Activated CD8-positive, alpha-beta memory T cell treated with anti-CD3 and anti-CD28 coated beads, Interleukin-2, amount 50 U/mL, for 1 hour (primary cell): ENCODE data around the gene ZNF770.

Experiments used
- DNase-seq: peaks from one replicate; pipeline ENCODE4 v3.0.0-alpha.2; 2020; ENCODE audit errors: extremely low read depth

ZNF770 gene, protein sequence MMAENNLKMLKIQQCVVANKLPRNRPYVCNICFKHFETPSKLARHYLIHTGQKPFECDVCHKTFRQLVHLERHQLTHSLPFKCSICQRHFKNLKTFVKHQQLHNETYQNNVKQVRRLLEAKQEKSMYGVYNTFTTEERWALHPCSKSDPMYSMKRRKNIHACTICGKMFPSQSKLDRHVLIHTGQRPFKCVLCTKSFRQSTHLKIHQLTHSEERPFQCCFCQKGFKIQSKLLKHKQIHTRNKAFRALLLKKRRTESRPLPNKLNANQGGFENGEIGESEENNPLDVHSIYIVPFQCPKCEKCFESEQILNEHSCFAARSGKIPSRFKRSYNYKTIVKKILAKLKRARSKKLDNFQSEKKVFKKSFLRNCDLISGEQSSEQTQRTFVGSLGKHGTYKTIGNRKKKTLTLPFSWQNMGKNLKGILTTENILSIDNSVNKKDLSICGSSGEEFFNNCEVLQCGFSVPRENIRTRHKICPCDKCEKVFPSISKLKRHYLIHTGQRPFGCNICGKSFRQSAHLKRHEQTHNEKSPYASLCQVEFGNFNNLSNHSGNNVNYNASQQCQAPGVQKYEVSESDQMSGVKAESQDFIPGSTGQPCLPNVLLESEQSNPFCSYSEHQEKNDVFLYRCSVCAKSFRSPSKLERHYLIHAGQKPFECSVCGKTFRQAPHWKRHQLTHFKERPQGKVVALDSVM

DNA sequence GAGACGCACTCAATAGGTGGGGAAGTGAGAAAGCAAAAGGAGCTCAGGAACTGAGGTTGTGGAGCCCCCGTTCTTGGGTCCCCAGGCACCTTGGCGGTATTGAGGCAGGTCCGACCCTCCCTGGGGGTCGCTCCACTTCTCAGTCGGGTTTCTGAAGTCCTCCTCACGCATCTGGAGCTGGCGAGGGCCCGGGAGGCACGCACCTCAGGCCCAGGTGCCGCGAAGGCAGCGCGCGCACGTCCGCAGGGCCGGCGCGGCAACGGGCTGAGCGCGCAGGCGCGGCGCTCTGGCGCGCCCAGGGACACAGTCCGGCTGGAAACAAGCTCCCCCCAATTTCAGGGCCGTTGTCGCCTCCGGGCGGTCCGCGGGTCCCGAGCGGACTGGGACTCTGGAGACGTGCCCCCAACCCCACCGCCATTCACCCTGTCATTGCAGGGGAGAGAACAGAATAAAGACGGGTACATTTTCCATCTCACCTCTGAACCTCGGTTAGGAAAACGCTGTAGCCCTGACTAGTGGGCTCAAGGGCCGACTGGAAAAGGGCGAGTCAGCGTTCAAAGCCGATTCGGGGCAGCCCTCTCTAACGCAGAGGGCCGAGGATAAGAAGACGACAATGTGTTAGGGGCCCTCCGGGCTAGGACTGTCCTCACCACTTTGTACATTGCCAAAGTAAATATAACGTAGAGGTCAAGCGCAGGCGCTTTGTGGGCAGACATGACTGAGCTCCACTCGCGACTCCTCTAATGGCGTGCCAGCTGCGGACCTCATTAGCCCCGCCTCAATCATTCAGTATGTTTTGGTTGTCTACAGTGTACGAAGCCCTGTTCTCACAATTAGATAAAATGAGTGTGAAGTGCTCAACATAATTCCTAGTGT lies at the start of gene ZNF770:
Gene ZNF770, minus strand, starts transcription at position 261 of the 876 bp plus-strand sequence. CDS start 4,853 bp downstream, outside the sequence.
- peak; percentile 47 for DNase-seq

- no peak for DNase-seq
These were observed 40.3 kb upstream of the ZNF770 start for GRCh38 chr15:35028235-35028984.

GRCh38 chr15:35023804-35024203 lies 35.7 kb upstream of the ZNF770 start:
- DNase-seq = no peak

GRCh38 chr15:35020974-35021373 lies 32.9 kb upstream of the ZNF770 start:
- no peak for DNase-seq

- no peak for DNase-seq
These were observed 31.6 kb upstream of the ZNF770 start for GRCh38 chr15:35019404-35020327.

GRCh38 chr15:35014241-35014640 lies 26.2 kb upstream of the ZNF770 start:
- DNase-seq = no peak

DNA sequence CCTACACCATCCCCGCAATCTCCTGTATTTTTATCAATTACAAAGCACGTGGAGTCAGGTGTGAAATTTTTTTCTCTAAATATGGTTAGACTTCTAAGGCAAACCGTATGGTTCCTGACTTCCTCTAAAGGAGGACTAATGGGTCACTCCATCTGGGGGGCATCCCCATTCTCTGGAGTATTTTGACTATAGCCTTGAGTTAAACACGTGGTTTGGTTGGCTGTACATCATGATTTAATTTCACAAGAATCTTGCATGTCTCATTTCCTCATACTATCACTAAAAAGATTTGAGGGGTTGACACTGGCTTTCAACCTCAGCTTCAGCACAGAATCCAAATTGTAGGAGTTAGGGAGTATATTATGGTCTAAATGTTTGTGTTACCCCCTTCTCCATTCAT lies 25.3 kb upstream of the ZNF770 start:
- DNase-seq = no peak

GRCh38 chr15:35007397-35007796 lies 19.3 kb upstream of the ZNF770 start:
- DNase-seq = no peak

- no peak for DNase-seq
These were observed 17.8 kb upstream of the ZNF770 start for GRCh38 chr15:35005933-35006332.

DNA sequence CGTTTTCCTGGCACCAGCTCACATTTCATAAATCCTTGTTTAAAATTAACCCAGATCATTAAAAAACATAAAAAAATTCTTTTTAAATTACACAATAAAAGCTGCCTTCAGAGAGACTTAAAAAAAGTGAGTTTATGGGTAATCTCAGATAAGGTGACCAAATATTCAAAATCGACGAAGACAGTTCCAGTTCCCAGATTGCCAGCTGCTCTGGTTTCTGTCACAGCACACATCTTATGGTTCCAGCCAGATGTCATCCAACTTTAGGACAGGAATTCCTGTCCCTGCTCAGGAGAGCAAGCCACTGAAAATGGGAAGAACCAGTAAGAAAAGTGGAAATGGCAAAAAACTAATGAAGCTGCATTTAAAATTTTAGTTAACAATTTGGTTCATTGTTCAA lies 15.8 kb upstream of the ZNF770 start:
- DNase-seq = no peak

GRCh38 chr15:35000511-35000910 lies 12.4 kb upstream of the ZNF770 start:
- no peak for DNase-seq

DNA sequence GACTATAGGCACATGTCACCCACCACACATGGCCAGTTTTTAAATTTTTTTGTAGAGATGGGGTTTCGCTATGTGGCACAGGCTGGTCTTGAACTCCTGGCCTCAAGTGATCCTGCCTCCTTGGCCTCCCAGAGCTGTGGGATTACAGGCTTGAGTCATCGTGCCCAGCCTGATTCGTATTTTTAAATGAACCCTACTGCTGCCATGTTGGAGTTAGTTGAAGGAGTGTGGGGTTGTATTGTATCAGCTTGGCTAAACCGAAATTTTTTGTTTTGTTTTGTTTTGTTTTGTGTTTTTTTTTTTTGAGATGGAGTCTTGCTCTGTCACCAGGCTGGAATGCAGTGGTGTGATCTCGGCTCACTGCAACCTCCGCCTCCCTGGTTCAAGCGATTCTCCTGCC lies 11.8 kb upstream of the ZNF770 start:
- no peak for DNase-seq

DNA sequence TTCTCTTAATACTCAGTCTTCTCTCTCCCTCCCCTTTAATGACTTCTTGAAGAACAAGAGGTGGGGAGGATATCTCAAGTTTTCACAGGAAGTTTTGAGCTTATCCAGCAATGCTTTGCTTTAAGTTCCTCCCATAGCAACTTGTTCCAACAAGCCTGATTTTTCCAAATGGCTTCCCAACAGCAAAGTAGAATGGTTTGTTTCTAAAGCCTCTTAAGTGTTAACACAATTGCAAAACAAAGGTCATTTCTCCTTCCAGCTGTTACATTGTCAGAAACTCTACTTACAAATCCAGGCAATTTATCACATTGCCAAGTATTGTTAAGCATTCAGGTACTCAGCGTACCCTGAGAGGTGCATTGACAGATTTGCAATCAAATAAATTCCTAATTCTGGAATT lies 6.8 kb upstream of the ZNF770 start:
- DNase-seq = no peak

- no peak for DNase-seq
These were observed 5.8 kb upstream of the ZNF770 start for GRCh38 chr15:34993877-34994276.

DNA sequence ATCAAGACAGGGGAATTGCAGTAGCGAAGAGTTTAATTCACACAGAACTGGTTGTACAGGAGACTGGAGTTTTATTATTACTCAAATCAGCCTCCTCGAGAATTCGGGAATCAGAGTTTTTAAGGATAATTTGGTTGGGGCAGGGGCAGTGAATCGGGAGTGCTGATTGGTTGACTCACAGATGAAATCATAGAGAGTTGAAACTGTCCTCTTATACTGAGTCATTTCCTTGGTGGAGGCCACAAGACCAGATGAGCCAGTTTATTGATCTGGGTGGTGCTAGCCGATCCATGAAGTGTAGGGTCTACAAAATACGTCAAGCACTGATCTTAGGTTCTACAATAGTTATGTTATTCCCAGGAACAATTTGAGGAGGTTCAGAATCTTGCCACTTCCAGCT lies 5.3 kb upstream of the ZNF770 start:
- DNase-seq = no peak

DNA sequence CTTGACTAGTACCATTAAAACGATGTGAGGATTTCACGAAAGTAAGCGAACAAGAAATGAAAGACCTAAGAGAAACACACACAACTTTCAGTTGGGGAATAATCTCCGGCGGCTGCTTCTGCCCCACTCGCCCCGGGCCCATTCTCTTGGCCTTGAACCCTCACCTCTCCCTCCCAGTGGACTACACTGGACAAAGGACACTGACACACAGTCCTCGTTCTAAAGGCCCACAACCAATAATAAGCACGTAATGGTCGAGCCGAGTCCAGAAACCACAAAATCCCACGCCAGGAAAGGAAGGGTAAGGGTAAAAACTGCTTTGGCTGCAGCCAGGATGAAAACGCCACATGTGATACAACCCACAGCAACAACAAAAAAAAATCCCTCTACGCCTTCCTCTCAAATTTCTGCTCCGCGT lies 469 bp downstream of the ZNF770 start:
- DNase-seq = no peak

- no peak for DNase-seq
These were observed 1.2 kb downstream of the ZNF770 start for GRCh38 chr15:34986771-34987480.

DNA sequence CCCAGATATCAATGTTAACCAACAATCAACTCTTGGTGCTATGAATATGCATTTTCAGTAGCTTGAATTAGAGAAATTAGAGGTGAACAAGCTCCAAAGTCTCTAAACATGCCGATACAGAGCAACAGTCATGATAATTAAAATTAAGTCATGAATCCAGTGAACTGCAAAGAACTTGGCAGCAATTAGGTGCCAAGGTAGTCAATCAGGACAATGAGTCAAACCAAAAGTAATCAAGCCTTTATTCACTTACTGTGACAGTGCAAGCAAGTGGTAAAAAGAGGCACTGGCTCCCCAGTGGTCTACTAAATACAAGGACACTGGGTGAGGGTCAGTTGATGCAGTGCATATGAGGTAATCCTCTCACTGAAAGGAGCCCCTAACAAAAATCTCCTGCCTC lies 1.8 kb downstream of the ZNF770 start:
- no peak for DNase-seq

DNA sequence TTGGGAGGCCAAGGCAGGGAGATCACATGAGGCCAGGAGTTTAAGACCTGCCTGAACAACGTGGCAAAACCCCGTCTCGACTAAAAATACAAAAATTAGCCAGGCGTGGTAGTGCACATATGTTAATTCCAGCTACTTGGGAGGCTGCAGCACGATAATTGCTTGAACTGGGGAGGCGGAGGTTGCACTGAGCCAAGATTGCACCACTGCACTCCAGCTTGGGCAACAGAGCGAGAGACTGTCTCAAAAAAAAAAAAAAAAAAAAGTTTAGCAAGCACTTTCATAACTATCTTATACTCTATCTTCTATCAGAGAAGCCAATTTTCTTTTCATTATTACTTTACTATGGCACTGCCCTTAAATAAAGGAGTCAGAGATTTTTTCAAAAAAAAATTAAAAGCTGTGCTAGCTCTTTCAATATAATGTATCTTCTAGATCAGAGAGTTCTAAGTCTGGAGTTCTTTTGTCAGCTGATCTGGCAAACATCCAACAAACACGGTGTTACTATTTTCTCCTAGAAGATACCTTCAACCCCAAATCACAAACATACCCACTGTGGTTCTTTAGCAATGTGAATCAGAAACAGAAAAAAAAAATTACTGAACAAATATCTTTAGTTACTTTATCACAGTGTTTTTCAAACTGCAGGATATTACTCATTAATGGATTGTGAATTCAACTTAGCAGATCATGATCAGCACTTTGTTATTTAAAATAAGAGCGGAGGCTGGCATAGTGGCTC lies 3.0 kb downstream of the ZNF770 start:
- no peak for DNase-seq
